GM12891 (cell line): ENCODE measurements around the gene COL5A1.

ENCODE experiments used
- DNase-seq: peaks from one replicate; pipeline ENCODE4 v3.0.0; 2011; ENCODE audit warnings: low spot score; ENCODE audit not compliant: insufficient read length
- FAIRE-seq: peaks from 2 replicates; lab custom pipeline; 2011; peaks lifted over from hg19 to GRCh38; lab: Jason Lieb, UNC
- PAX5 ChIP-seq: IDR thresholded peaks from 2 replicates; pipeline ENCODE4 v1.6.1; 2011; ENCODE audit warnings: low read length, moderate library complexity, mild to moderate bottlenecking; ENCODE audit not compliant: insufficient read depth, severe bottlenecking
- POLR2A ChIP-seq: IDR thresholded peaks from 2 replicates; pipeline ENCODE4 v1.6.1; 2011; ENCODE audit warnings: low read depth, low read length, control low read depth
- POLR2AphosphoS5 ChIP-seq: IDR thresholded peaks from 2 replicates; pipeline ENCODE4 v1.6.1; 2011; ENCODE audit warnings: low read depth, low read length, control low read depth
- POU2F2 ChIP-seq: IDR thresholded peaks from 2 replicates; pipeline ENCODE4 v1.6.1; 2011; ENCODE audit warnings: low read depth, mild to moderate bottlenecking, control low read depth, low read length, moderate library complexity
- SPI1 ChIP-seq: IDR thresholded peaks from 2 replicates; pipeline ENCODE4 v1.6.1; 2011; ENCODE audit warnings: low read depth, low read length, control low read depth
- TAF1 ChIP-seq: IDR thresholded peaks from 2 replicates; pipeline ENCODE4 v1.6.1; 2011; ENCODE audit warnings: low read depth, low read length, control low read depth

Gene COL5A1

DNA sequence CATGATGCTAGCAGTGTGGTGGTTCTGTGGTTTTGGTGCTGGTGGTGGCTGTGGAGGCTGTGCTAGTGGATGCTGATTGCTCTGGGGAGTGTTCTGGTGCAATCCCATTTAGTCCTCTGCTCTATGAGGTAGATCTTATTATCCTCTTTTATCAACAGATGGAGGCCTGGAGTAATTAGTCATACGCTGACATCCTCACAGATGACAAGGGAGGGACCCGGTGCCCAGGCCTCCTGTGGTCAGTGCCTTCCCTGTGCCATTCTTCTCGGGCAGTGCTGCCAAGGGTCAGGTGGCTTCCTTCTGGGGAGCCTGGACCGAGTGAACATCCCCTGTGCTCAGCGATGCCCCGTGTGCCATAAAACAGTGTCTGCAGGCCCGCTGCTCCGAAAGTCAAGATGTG is 74.5 kb downstream of the COL5A1 start:
- DNase-seq (no peak), FAIRE-seq (no peak)
- no peak for TF ChIP-seq SPI1
- TF ChIP-seq TAF1 = no peak

DNA sequence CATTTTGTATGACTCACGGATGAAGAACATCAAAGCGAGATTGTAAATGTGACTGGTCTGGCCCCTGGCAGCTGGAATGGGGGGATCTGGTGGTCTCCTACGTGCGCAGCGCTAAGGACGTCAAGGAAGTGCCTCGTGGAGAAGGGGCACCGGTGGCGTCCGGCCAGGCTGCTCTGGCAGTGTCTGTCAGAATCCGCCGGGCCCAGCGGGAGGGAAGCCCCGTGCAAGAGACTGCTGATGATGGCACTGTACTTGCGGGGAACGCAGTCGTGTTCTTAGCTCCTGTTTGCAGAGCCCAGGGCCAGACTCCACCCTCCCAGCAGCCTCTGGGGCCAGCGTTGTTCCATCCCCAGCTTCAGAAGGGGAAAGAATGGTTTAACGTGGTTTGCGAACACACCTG is 75.5 kb downstream of the COL5A1 start:
- TF ChIP-seq SPI1 (no peak), TAF1 (no peak), POLR2AphosphoS5 (no peak), POLR2A (no peak), PAX5 (no peak), POU2F2 (no peak)
- FAIRE-seq = no peak
- no peak for DNase-seq

DNA sequence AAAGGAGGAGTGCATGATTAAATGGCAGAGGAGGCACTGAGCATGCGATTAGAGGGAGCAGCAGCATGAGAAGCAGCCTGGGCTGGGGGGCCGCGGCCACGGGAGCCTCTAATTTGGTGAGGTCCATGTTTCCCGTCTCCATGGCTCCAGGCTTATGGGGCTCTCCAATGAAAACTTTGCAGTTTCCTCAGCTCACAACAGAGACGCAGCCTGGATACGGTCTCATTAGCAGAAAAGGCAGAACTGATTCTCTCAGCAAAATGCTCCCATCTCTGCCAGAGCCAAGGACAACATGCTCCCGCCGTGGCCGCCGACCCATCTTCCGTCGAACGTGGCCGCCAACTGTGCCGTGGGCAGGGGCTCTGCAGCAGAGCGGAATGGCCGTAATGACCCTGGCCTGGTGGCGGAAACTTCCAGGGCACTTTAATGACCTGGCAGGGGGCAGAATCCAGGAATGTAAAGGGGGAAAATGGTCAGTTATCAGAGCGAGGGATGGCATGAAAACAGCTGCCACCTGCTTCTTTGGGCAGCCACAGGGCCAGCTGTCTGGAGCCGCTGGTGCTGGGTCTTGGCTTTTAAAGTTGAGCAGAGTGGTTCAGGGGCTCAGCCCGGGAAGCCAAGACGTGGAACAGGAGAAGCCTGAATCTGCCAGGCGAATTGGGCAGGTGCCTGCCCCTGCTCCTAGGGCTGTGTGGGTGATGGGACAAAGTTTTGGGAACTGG is 76.5 kb downstream of the COL5A1 start:
- FAIRE-seq (no peak), DNase-seq (no peak)
- TF ChIP-seq POLR2A (no peak), POLR2AphosphoS5 (no peak), TAF1 (no peak), PAX5 (no peak), POU2F2 (no peak), SPI1 (no peak)

DNA sequence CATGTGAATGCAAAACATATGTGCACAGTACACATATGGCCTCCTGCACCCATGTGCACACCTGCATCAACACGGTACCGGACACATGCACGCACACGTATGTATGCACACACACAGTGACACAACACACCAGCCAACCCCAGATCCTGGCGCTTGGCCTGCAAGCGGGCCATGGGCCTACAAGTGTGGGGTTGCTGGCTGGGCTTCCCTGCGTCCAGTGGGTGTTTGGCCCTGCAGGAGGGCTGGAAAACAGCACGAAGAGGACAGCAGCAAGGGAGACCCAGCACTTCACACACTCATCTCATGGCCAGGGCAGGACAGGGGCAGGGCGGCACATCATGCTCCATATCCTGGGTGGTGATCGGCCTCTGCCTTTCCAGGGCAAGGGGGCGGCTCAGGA is 77.7 kb downstream of the COL5A1 start:
- no peak for FAIRE-seq
- no peak for TF ChIP-seq POLR2AphosphoS5
- TF ChIP-seq SPI1 = no peak
- no peak for TF ChIP-seq POU2F2
- TF ChIP-seq TAF1 = no peak
- TF ChIP-seq PAX5 = no peak
- TF ChIP-seq POLR2A = no peak
- DNase-seq = no peak

DNA sequence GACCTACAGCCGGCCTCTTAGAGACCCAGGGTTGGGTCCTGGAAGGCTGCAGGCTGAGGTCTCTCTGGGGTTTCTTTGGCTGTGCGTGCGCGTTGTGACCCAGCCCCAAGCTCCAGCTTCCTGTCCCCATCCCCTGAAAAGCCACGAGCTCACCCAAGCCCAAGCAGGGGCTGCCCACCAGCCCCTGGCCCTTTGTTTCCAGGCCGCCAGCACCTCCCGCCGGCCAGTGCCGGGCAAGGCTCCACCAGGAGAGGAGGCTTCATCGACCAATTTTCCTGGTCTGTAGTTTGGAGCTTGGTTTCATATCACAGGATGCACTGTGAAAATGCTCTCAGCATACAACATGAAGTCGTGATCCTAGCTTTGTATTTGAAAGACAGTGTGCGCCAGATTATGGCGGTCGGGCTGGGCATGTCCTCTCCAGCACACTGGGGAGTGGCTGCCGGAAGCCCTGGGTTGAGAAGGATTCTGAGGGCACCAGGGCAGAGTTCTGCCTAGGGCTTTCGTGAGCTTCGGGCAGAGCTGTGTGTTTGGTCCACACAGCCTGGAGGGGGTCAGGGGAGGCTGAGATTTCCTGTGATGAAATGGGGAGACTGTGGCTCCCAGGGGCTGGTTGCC is 78.6 kb downstream of the COL5A1 start:
- DNase-seq (no peak), FAIRE-seq (no peak)
- TF ChIP-seq PAX5 = no peak
- TF ChIP-seq SPI1 = no peak
- TF ChIP-seq POLR2AphosphoS5 = no peak
- no peak for TF ChIP-seq TAF1
- no peak for TF ChIP-seq POLR2A
- no peak for TF ChIP-seq POU2F2

DNA sequence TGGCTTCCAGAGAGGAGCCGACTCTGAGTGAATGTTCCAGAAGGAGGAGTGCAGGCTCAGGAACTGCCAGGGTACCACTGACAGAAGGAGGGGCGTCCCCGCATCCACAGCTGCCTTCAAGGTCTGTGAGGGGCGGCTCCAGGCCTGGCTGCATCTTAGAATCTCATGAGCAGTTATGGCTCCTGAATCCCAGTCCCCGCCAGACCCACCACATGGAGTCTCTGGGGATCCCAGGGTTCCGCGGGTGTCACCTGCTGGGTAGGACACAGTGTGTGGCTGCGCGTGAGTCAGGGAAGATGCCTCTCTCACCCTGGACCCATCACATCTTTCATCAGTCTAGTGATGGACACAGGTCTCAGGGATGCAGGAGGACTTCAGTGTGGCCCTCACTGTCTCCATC is 79.2 kb downstream of the COL5A1 start:
- TF ChIP-seq SPI1 (no peak), POLR2A (no peak), TAF1 (no peak), PAX5 (no peak), POLR2AphosphoS5 (no peak), POU2F2 (no peak)
- DNase-seq (no peak), FAIRE-seq (no peak)

DNA sequence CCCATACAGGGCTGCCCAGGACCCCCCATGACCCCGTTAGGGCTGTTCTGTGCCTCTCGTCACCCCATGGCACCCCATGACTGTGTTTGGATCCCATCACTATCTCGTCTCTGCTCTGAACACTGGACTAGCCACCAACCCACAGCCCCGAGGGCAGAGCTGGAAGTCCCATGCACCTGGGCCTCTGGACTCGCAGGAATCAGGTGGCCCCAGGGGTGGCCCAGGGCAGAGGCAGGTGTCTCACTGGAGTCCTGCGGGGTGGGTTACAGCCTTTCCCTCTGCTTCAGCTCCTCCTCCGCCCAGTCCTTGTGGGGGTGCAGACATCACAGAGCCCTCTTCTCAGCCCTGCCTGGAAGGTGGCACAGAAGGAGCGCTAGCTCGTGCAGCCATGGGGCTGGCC is 79.7 kb downstream of the COL5A1 start:
- DNase-seq = no peak
- no peak for TF ChIP-seq POU2F2
- no peak for TF ChIP-seq SPI1
- no peak for TF ChIP-seq TAF1
- no peak for TF ChIP-seq POLR2AphosphoS5
- no peak for TF ChIP-seq PAX5
- no peak for TF ChIP-seq POLR2A
- no peak for FAIRE-seq

DNA sequence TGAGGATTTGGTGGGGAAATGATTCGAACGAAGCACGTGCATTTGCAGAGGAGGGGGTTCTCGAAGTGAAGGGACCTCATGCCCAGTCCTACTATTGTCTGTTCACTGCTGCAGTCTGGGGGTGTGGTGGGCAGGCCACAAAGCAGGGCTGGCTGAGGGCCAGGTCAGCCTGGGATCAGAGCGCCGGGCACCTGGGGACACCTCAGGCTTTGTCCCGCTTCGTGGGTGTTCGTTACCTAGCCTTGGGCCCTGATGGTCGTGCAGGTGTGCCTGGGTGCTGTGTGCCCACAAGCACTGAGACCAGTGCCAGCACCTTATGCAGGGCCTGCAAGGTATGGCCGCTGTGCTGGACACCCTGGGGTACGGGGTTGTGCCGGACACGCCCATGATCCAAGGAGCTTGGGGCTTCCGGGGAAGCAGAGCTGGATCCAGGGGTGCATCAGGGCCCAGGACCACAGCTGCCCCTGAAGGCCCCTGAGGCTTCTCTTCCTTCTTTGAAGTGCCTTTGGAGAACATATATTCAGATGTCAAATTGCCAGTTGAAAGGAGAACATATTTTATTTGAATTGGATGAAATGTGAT is 80.6 kb downstream of the COL5A1 start:
- TF ChIP-seq TAF1 (no peak), POLR2AphosphoS5 (no peak), PAX5 (no peak), POU2F2 (no peak), SPI1 (no peak), POLR2A (no peak)
- no peak for FAIRE-seq
- no peak for DNase-seq

DNA sequence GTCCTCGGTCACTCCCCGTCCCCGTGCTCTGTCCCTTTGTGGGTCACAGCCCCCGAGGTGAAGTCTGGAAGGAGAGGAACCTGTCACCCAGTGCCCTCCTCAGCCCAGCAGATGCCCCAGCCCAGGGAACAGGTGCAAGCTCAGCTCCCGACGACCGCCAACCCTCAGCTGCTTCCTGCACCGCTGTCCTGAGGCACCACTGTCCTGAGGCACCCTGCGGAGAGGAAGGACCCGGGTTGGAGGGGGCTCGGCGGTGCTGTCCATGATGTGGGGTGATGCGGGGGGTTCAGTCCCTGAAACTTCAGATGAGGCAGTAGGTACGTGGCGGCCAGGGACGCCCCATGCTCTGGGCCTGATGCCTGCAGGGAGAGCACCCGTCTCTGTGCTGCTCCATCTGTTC is 81.4 kb downstream of the COL5A1 start:
- no peak for TF ChIP-seq POLR2A
- no peak for TF ChIP-seq POLR2AphosphoS5
- TF ChIP-seq TAF1 = no peak
- TF ChIP-seq POU2F2 = no peak
- no peak for TF ChIP-seq SPI1
- no peak for TF ChIP-seq PAX5
- FAIRE-seq = no peak
- DNase-seq = no peak

DNA sequence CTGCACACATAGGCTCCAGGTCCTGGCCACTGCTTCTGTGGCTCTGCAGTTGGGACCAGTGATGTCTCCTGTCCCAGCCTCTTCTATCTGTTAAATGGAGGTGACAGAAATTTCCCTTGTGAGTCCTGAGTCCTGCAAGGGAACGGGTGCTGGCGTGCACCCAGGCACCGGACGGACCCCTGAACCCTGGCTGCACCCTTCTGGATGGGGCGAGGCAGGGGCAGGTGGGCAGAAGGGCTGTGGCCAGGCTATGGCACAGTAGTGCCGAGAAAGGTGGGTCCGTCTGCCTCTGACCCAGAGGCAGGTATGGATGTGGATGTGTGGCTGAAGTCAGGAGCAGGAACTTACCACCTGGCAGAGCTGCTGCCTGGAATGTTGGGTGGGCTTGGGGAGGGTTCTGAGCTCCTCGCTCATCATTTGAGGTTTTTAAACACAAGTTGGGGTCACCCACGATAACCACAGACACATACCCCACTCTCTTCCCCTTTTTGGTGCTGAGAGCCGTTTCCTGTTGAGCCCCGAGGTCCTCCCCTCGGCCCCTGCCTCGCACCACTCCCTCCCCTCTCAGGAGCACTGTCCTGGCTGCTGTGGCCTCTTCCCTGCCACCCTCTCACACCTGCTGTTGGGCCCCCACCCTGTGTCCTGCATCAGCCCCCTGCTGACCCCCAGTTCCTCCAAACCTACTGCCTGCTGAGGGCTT is 82.0 kb downstream of the COL5A1 start:
- TF ChIP-seq POLR2AphosphoS5 (no peak), TAF1 (no peak), POU2F2 (no peak), PAX5 (no peak), SPI1 (no peak)
- DNase-seq (no peak), FAIRE-seq (no peak)
